OCI-LY1 (cell line): ENCODE measurements around the gene KRT23.

ENCODE experiments used
- H2AFZ ChIP-seq: fragments of 200-600 bp; sonication (generic), shearing (Covaris generic); 2 replicates; pipeline ENCODE4 v1.6.0; 2014; ENCODE audit warnings: antibody characterized with exemption, mild to moderate bottlenecking, low read length
- H3F3A ChIP-seq: fragments of 200-600 bp; sonication (generic), shearing (Covaris generic); 2 replicates; pipeline ENCODE4 v1.6.0; 2014; ENCODE audit warnings: mild to moderate bottlenecking, antibody characterized with exemption, low read length, moderate library complexity; ENCODE audit not compliant: insufficient read depth
- H3K27ac ChIP-seq: fragments of 200-600 bp; sonication (generic); 2 replicates; pipeline ENCODE4 v1.5.1; 2014; ENCODE audit warnings: low read length, mixed run types, mild to moderate bottlenecking, low read depth; ENCODE audit not compliant: poor library complexity, severe bottlenecking
- H3K27me3 ChIP-seq: fragments of 200-600 bp; sonication (generic); 2 replicates; pipeline ENCODE4 v1.6.0; 2014; ENCODE audit warnings: antibody characterized with exemption, mild to moderate bottlenecking, low read length, moderate library complexity; ENCODE audit not compliant: insufficient read depth
- H3K36me3 ChIP-seq: fragments of 200-600 bp; sonication (generic); 2 replicates; pipeline ENCODE4 v1.6.1; 2014; ENCODE audit warnings: mild to moderate bottlenecking, antibody characterized with exemption, low read length, moderate library complexity, mixed read lengths; ENCODE audit not compliant: insufficient read depth
- H3K4me1 ChIP-seq: fragments of 200-600 bp; sonication (generic); 2 replicates; pipeline ENCODE4 v1.5.1; 2014; ENCODE audit warnings: mild to moderate bottlenecking, low read length, moderate library complexity; ENCODE audit not compliant: insufficient read depth, severe bottlenecking
- H3K4me2 ChIP-seq: fragments of 200-600 bp; sonication (generic), shearing (Covaris generic); 2 replicates; pipeline ENCODE4 v1.6.1; 2014; ENCODE audit warnings: low read length
- H3K4me3 ChIP-seq: fragments of 200-600 bp; sonication (generic); 2 replicates; pipeline ENCODE4 v1.5.1; 2014; ENCODE audit warnings: low read length, low read depth, mild to moderate bottlenecking, mixed read lengths; ENCODE audit not compliant: poor library complexity, severe bottlenecking
- H3K79me2 ChIP-seq: fragments of 200-600 bp; shearing (Covaris generic); 2 replicates; pipeline ENCODE4 v1.6.1; 2016; ENCODE audit warnings: mixed run types, low read length, mixed read lengths; ENCODE audit not compliant: insufficient read depth
- H3K9ac ChIP-seq: fragments of 200-600 bp; sonication (generic), shearing (Covaris generic); 2 replicates; pipeline ENCODE4 v1.6.1; 2014; ENCODE audit warnings: mild to moderate bottlenecking, low read length, mixed read lengths
- H3K9me2 ChIP-seq: fragments of 200-600 bp; sonication (generic), shearing (Covaris generic); 2 replicates; pipeline ENCODE4 v1.6.1; 2014; ENCODE audit warnings: low read depth, mild to moderate bottlenecking, low read length, mixed read lengths
- H3K9me3 ChIP-seq: fragments of 200-600 bp; shearing (Covaris generic); 2 replicates; pipeline ENCODE4 v1.6.1; 2014; ENCODE audit warnings: low read length, mixed read lengths
- H4K20me1 ChIP-seq: fragments of 200-600 bp; sonication (generic), shearing (Covaris generic); 2 replicates; pipeline ENCODE4 v1.6.0; 2016; ENCODE audit warnings: mild to moderate bottlenecking, low read length; ENCODE audit not compliant: insufficient read depth
- CTCF ChIP-seq: fragments of 200-600 bp; sonication (generic), shearing (Covaris generic); IDR thresholded peaks from 2 replicates; pipeline ENCODE4 v1.5.1; 2017; ENCODE audit warnings: mild to moderate bottlenecking, antibody characterized with exemption, low read length, moderate library complexity, mixed read lengths
- EZH2 ChIP-seq: fragments of 200-600 bp; sonication (generic), shearing (Covaris generic); IDR thresholded peaks from 2 replicates; pipeline ENCODE4 v1.8.0; 2017; ENCODE audit warnings: borderline replicate concordance, mixed run types, mild to moderate bottlenecking, antibody characterized with exemption, low read length, moderate library complexity, mixed read lengths

KRT23 gene

DNA sequence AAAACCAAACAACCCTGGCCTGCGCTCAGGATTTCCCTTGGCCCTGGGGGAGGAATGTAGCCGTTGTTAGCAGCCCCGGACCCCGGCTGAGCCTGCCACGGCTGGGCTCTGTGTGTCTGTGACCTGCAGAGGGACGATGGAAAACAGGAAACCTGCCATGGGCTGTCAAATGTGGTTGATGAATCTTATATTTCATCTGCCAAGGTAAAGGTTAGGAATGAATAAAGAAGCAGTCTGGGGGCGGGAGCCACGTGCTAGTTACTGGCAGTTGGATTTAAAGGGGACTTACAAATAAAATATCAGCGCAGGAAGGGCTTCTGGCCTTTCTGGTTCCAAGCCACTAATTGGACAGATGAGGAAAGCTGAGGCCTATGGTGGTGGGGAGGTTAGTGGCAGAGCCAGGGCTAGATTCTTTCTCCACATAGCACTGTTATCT is at the start of gene KRT23:
Gene KRT23, minus strand, starts transcription at position 263 of the 436 bp plus-strand sequence. CDS start 1,043 bp downstream, outside the sequence.
- Histone ChIP-seq H3K4me2 (no peak within 1 kb of the TSS), H2AFZ (no peak within 1 kb of the TSS), H3K9me3 (no peaks in the 10 kb centered on the region), H3K9ac (no peak within 1 kb of the TSS), H3K4me3 (no peak within 1 kb of the TSS), H3K79me2 (no peaks in the 10 kb centered on the region), H4K20me1 (no peaks in the 10 kb centered on the region), H3K9me2 (no peaks in the 10 kb centered on the region), H3F3A (no peaks in the 10 kb centered on the region), H3K27ac (no peak within 1 kb of the TSS), H3K36me3 (no peaks in the 10 kb centered on the region), H3K4me1 (no peaks in the 10 kb centered on the region), H3K27me3 (peaks cover 9% of the 10 kb centered on the region; the same call in 1 of the 2 replicates)
- TF ChIP-seq EZH2, result no peak
- no peak for TF ChIP-seq CTCF

DNA sequence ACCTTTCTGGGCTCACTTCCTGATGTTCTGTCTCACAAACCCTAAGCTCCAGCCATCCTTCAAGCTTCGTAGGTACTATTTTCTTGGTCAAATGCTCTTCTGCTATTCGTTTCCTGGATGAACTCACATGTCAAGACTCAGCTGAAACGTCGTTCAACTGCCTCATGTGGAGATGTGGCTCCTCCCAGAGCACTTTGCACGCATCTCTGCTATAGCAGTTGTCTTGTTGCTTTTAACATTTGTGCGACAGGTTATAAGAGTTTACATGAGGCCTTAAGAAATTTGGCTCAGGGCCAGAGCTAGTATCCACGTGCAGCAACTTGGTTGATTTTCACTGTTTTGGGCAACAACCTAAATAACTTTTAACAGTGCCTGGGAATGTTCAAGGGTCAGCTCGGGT is 49.5 kb upstream of the KRT23 start:
- H3K27me3 ChIP-seq, result no peaks in the 10 kb centered on the region
- no peaks in the 10 kb centered on the region for H3K9me2 ChIP-seq
- H3K9ac ChIP-seq, result no peak overlapping the region
- no peak overlapping the region for H3K27ac ChIP-seq
- H3K4me3 ChIP-seq, result no peak overlapping the region
- no peaks in the 10 kb centered on the region for H4K20me1 ChIP-seq
- no peaks in the 10 kb centered on the region for H3K4me1 ChIP-seq
- H3F3A ChIP-seq, result no peaks in the 10 kb centered on the region
- H3K9me3 ChIP-seq, result no peaks in the 10 kb centered on the region
- H3K79me2 ChIP-seq, result no peaks in the 10 kb centered on the region
- no peak for TF ChIP-seq CTCF
- no peaks in the 10 kb centered on the region for H3K36me3 ChIP-seq
- H2AFZ ChIP-seq, result no peak overlapping the region
- no peak overlapping the region for H3K4me2 ChIP-seq

DNA sequence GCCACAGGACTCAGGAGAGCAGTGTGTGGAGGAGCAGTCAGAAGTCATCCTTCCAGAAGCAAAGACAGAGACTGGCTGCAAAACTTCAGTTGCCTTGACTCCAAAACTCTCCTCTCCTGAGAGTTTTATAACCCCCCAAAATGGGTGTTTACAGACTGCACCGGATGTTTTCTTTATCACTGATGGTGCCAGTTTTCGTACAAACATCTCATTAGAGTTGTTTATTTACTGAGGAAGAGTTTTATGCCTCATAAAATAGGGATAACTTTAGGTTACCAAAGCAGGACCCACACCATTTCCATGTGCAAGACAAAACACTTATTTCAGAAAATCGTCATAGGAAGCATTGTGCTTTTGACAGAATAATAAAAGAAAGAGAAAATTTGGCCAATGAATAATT is 46.8 kb upstream of the KRT23 start, which contains the start of gene KRT40:
Gene KRT40, minus strand, starts transcription at position 101 of the 400 bp plus-strand sequence. Its CDS starts 53 bp downstream, at position 48.
- Histone ChIP-seq H3K36me3 (no peaks in the 10 kb centered on the region), H3K9ac (no peak within 1 kb of the TSS), H3K4me3 (no peak within 1 kb of the TSS), H3K4me1 (no peaks in the 10 kb centered on the region), H3F3A (no peaks in the 10 kb centered on the region), H3K9me3 (no peaks in the 10 kb centered on the region), H3K27me3 (no peaks in the 10 kb centered on the region), H3K4me2 (no peak within 1 kb of the TSS), H2AFZ (no peak within 1 kb of the TSS), H3K27ac (no peak within 1 kb of the TSS), H4K20me1 (no peaks in the 10 kb centered on the region), H3K9me2 (no peaks in the 10 kb centered on the region), H3K79me2 (no peaks in the 10 kb centered on the region)
- no peak for TF ChIP-seq CTCF
